CD14-positive monocyte (primary cell): Measurements from ENCODE around the gene THSD7A. TPM values are rescaled to one million over a fixed set of nuclear protein-coding genes. Genes with fewer than 3 reads are reported as not detected.

Source experiments
- DNase-seq, 3 donors: peaks; one replicate each; pipeline ENCODE4 v3.0.0-alpha.2; 2011 to 2022
- H2AFZ ChIP-seq: 2 replicates; pipeline ENCODE4 v1.6.0; 2012; ENCODE audit warnings: mild to moderate bottlenecking, low read depth, low read length, inconsistent platforms; ENCODE audit not compliant: insufficient read depth, poor library complexity, severe bottlenecking
- H3K27ac ChIP-seq, 2 donors: 1 replicate in 1 of 2; 2 replicates in 1 of 2; pipeline ENCODE4 v1.5.1; 2012 to 2013; ENCODE audit warnings: low read length in 2 of 2, control low read depth in 1 of 2, inconsistent platforms in 1 of 2, low read depth in 1 of 2, mild to moderate bottlenecking in 1 of 2
- H3K27me3 ChIP-seq, 2 donors: one replicate each; pipeline versions ENCODE4 v1.6.0 to v1.6.1; 2011 to 2013; ENCODE audit warnings: low read length in 2 of 2; ENCODE audit not compliant: control insufficient read depth in 2 of 2, insufficient read depth in 2 of 2
- H3K36me3 ChIP-seq, 2 donors: replicated peaks in 1 of 2; 1 replicate in 1 of 2; 2 replicates in 1 of 2; pipeline versions ENCODE4 v1.5.1 to v1.6.1; 2012 to 2013; ENCODE audit warnings: low read length in 2 of 2, control low read depth in 1 of 2, inconsistent platforms in 1 of 2, mild to moderate bottlenecking in 1 of 2; ENCODE audit not compliant: insufficient read depth in 2 of 2, control insufficient read depth in 1 of 2
- H3K4me1 ChIP-seq, 2 donors: 1 replicate in 1 of 2; 2 replicates in 1 of 2; pipeline versions ENCODE4 v1.5.1 to v1.6.1; 2012 to 2013; ENCODE audit warnings: low read length in 2 of 2, control low read depth in 1 of 2, inconsistent platforms in 1 of 2, mild to moderate bottlenecking in 1 of 2, moderate library complexity in 1 of 2; ENCODE audit not compliant: insufficient read depth in 2 of 2, control insufficient read depth in 1 of 2
- H3K4me2 ChIP-seq: replicated peaks from 2 replicates; pipeline ENCODE3; 2012; ENCODE audit warnings: low read length, moderate library complexity, mild to moderate bottlenecking; ENCODE audit not compliant: poor library complexity, severe bottlenecking; ENCODE audit errors: extremely low read depth
- H3K4me3 ChIP-seq, 3 experiments: fragments of 200-600 bp in 1 of 3; sonication (generic) in 1 of 3; replicated peaks in 1 of 3; 1 replicate in 2 of 3; 2 replicates in 1 of 3; pipeline ENCODE4 v1.5.1; 2011 to 2013; ENCODE audit warnings: low read length in 3 of 3, mild to moderate bottlenecking in 3 of 3, control low read depth in 2 of 3, low read depth in 2 of 3, inconsistent platforms in 1 of 3, moderate library complexity in 1 of 3
- H3K79me2 ChIP-seq: 2 replicates; pipeline ENCODE4 v1.6.0; 2012; ENCODE audit warnings: mild to moderate bottlenecking, control low read depth, inconsistent platforms, low read length, moderate library complexity; ENCODE audit not compliant: insufficient read depth
- H3K9ac ChIP-seq: 2 replicates; pipeline ENCODE4 v1.6.0; 2017; ENCODE audit warnings: low read length, mild to moderate bottlenecking; ENCODE audit not compliant: insufficient read depth, poor library complexity, severe bottlenecking
- H3K9me3 ChIP-seq, 2 donors: replicated peaks in 1 of 2; 1 replicate in 1 of 2; 2 replicates in 1 of 2; pipeline versions ENCODE4 v1.5.1 to v1.6.1; 2012 to 2013; ENCODE audit warnings: low read length in 2 of 2, control low read depth in 1 of 2; ENCODE audit not compliant: control insufficient read depth in 1 of 2, insufficient read depth in 1 of 2
- H4K20me1 ChIP-seq: 2 replicates; pipeline ENCODE4 v1.6.0; 2012; ENCODE audit warnings: mild to moderate bottlenecking, low read length, control low read depth, moderate library complexity; ENCODE audit not compliant: insufficient read depth
- H3K27ac Mint-ChIP-seq, 7 donors: one replicate each; pipeline ENCODE4 v1.8.0; 2020; ENCODE audit warnings: mild to moderate bottlenecking in 7 of 7, mixed read lengths in 7 of 7, moderate library complexity in 6 of 7, inconsistent platforms in 2 of 7
- H3K27me3 Mint-ChIP-seq, 3 donors: one replicate each; pipeline ENCODE4 v1.8.0; 2021 to 2022; ENCODE audit warnings: low read depth in 3 of 3, mild to moderate bottlenecking in 3 of 3, mixed read lengths in 3 of 3, moderate library complexity in 3 of 3, inconsistent platforms in 1 of 3
- H3K36me3 Mint-ChIP-seq, 2 donors: one replicate each; pipeline ENCODE4 v1.8.0; 2020; ENCODE audit warnings: mixed read lengths in 2 of 2, inconsistent platforms in 1 of 2, mild to moderate bottlenecking in 1 of 2
- H3K4me1 Mint-ChIP-seq: one replicate; pipeline ENCODE4 v1.8.0; 2020; ENCODE audit warnings: mild to moderate bottlenecking, mixed read lengths
- H3K4me3 Mint-ChIP-seq, 2 donors: one replicate each; pipeline ENCODE4 v1.8.0; 2020; ENCODE audit warnings: mild to moderate bottlenecking in 2 of 2, mixed read lengths in 2 of 2, moderate library complexity in 1 of 2
- H3K9me3 Mint-ChIP-seq, 7 donors: one replicate each; pipeline ENCODE4 v1.8.0; 2020 to 2022; ENCODE audit warnings: mixed read lengths in 7 of 7, mild to moderate bottlenecking in 6 of 7, moderate library complexity in 6 of 7, inconsistent platforms in 2 of 7
- WGBS: methylation state at CpG from one replicate; pipeline ENCODE4 v1.1.5; 2013; ENCODE audit warnings: missing lambda C conversion rate; ENCODE audit not compliant: insufficient coverage; 5-methylcytosine and 5-hydroxymethylcytosine counted together
- intact Hi-C, 2 donors: fragments of 100-400 bp; cut with micrococcal nuclease; formaldehyde crosslinking; loops; one replicate each; pipeline versions ENCODE4 v1.15.0 to v1.15.1; 2023
- polyA plus RNA-seq, 3 donors: library from polyadenylated mRNA; depleted of rRNA in 1 of 3; unstranded in 2 of 3; stranded (reverse) in 1 of 3; fragments of 300-500 nt in 2 of 3; fragments of >200 nt in 1 of 3; fragmentation: Illumina TruSeq in 2 of 3; gene quantifications; 1 replicate in 2 of 3; 2 replicates in 1 of 3; pipeline ENCODE4 v1.2.3, GENCODE V29; 2012 to 2021
- TF ChIP-seq, protein P1 (sequence below): fragments of 200-600 bp; IDR thresholded peaks from one replicate; pipeline ENCODE4 v1.8.0; 2022; ENCODE audit warnings: antibody characterized with exemption, mild to moderate bottlenecking

THSD7A gene
- polyA plus RNA-seq, 3 donors = under 0.01 TPM; not detected in 2

DNA sequence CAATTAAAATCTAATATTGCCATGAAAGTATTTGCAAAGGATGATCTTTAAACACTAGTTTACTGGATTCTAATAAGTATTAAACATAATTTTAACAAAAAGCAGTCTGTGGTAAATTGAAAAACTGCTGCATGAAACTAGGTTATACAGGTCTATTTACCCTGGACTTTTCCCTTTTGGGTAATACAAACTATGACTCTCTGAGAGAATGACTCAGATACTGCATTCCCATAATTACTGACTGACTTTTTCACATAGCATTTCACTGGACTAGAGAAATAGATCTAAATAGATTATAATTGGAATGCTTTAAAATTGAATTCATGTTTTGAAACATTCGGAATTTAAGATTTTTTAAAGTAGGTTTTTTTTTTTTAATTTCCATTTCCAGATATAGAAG lies 395.7 kb downstream of the THSD7A start:
- no CpG with 5 or more reads among the region's 1 CpG for WGBS
- Histone ChIP-seq H3K4me3 (no peak overlapping the region), H3K9ac (no peak overlapping the region), H2AFZ (no peak overlapping the region), H3K79me2 (no peaks in the 10 kb centered on the region), H3K36me3 (no peaks in the 10 kb centered on the region), H3K27me3 (no peaks in the 10 kb centered on the region), H3K4me2 (no peak overlapping the region), H3K27ac (no peak overlapping the region), H3K9me3 (no peaks in the 10 kb centered on the region), H4K20me1 (no peaks in the 10 kb centered on the region), H3K4me1 (no peaks in the 10 kb centered on the region)
- no peaks in the 10 kb centered on the region for H3K27me3 Mint-ChIP-seq
- H3K4me1 Mint-ChIP-seq = peaks cover 2% of the 10 kb centered on the region
- intact Hi-C loops = no loop called here
- no peaks in the 10 kb centered on the region for H3K36me3 Mint-ChIP-seq
- no peak overlapping the region for H3K27ac Mint-ChIP-seq
- DNase-seq = no peak
- H3K9me3 Mint-ChIP-seq = peaks cover 0 to 6% (median 2%) of the 10 kb centered on the region in 7 donors
- no peak overlapping the region for H3K4me3 Mint-ChIP-seq
- TF ChIP-seq, protein P1, sequence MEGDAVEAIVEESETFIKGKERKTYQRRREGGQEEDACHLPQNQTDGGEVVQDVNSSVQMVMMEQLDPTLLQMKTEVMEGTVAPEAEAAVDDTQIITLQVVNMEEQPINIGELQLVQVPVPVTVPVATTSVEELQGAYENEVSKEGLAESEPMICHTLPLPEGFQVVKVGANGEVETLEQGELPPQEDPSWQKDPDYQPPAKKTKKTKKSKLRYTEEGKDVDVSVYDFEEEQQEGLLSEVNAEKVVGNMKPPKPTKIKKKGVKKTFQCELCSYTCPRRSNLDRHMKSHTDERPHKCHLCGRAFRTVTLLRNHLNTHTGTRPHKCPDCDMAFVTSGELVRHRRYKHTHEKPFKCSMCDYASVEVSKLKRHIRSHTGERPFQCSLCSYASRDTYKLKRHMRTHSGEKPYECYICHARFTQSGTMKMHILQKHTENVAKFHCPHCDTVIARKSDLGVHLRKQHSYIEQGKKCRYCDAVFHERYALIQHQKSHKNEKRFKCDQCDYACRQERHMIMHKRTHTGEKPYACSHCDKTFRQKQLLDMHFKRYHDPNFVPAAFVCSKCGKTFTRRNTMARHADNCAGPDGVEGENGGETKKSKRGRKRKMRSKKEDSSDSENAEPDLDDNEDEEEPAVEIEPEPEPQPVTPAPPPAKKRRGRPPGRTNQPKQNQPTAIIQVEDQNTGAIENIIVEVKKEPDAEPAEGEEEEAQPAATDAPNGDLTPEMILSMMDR = no peak

DNA sequence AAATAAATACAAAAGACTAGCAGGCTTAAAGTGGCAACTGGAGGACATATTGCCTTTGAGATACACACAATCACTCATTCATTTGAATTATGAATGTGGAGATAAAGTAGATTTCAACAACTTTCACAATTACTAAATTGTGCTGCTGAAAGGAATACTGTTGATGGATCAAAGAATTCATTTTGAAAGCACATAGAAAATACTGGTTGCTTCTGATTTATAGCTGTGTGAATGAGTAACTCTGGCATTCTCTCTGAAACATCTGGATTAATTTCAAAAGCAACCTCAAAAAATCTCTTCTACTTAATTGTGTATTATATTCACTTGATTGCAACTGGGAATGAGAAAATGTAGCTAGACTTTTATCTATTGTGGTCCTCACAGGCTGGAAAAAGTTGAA lies 397.6 kb downstream of the THSD7A start:
- Histone ChIP-seq H3K27ac (no peak overlapping the region), H3K79me2 (no peaks in the 10 kb centered on the region), H2AFZ (no peak overlapping the region), H3K27me3 (no peaks in the 10 kb centered on the region), H3K4me1 (peaks cover 16 to 18% of the 10 kb centered on the region in 2 donors), H3K9me3 (no peaks in the 10 kb centered on the region), H3K4me3 (no peak overlapping the region), H3K9ac (no peak overlapping the region), H3K36me3 (no peaks in the 10 kb centered on the region), H4K20me1 (no peaks in the 10 kb centered on the region), H3K4me2 (no peak overlapping the region)
- intact Hi-C loops = no loop called here
- Mint-ChIP-seq H3K27ac (no peak overlapping the region), H3K36me3 (no peaks in the 10 kb centered on the region), H3K4me1 (peaks cover 20% of the 10 kb centered on the region), H3K9me3 (peaks cover 0 to 6% (median 2%) of the 10 kb centered on the region in 7 donors), H3K4me3 (no peak overlapping the region), H3K27me3 (no peaks in the 10 kb centered on the region)
- DNase-seq = no peak
- TF ChIP-seq, protein P1 = no peak
